ENCODE results near the gene CELF6.

CELF6 gene

DNA sequence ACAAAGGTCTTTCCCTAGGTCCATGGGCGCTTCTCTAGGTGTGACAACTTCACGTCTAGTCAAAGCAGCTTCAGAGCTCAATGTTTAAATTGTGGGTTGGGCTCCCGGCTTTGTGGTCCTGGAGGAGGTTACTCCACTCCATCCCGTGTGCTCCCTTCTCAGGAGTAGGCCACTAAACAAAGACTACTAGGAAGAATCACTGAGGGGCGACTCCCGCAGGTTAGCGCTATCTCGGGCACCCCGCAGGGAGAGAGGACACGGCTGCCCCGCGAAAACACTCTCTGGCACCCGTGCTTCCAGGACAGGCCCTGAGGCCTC lies 48.1 kb downstream of the CELF6 start:
- no peak for DNase-seq (ENCODE audit: low read depth in 2 of 2)

DNA sequence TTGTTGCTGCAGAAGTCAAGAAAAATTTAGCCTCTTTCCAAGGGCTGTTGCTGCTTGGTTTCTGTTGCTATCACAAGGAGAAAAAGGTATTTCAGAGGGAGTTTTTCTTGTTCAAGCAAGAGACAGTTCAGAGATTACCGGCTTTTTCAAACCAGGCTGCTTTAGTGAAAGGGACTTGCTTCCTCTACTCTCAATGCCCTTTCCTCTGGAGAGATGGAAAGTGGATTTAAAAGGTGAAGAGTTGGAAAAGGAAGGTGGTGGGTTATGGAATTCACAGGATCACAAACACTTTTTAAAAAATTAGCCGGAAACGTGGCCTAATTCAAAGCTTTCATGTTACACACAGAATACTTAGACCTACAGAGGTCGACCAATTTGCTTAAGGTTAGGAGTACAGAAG lies 48.7 kb downstream of the CELF6 start:
- no peak for DNase-seq (ENCODE audit: low read depth in 2 of 2)

DNA sequence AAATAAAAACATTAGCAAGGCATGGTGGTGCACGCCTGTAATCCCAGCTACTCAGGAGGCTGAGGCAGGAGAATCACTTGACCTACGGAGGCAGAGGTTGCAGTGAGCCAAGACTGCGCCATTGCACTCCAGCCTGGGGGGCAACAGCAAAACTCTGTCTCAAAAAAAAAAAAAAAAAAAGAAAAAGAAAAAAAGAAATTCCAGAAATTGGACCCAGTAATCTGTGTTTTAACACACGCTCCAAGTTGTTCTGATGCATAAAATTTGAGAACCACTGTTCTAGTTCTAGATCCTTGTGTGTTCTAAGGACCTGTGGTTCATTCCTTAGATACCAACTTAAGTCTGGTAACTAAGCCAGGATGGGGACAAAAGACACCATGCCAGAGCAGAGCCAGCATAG lies 50.2 kb downstream of the CELF6 start:
- DNase-seq (ENCODE audit: low read depth in 2 of 2), result no peak

DNA sequence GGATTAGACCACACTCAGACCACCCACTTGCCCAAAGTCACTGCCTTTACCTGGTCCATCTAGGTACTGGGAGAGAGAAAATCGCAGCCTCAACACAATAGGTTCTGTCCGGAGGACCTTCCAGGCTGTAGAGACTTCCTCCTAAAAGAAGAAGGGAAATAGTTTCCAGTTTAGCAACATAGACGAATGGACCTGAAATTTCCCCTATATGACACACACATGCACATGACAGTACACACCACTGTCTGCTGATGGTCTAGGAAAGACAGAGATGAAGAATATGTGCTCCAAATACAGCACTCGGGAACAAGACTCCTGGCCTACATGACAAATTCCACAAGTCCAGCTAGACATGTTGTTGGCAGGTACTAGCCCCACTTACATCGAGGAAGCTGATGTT lies 54.9 kb downstream of the CELF6 start:
- DNase-seq (ENCODE audit: low read depth in 2 of 2), result no peak

DNA sequence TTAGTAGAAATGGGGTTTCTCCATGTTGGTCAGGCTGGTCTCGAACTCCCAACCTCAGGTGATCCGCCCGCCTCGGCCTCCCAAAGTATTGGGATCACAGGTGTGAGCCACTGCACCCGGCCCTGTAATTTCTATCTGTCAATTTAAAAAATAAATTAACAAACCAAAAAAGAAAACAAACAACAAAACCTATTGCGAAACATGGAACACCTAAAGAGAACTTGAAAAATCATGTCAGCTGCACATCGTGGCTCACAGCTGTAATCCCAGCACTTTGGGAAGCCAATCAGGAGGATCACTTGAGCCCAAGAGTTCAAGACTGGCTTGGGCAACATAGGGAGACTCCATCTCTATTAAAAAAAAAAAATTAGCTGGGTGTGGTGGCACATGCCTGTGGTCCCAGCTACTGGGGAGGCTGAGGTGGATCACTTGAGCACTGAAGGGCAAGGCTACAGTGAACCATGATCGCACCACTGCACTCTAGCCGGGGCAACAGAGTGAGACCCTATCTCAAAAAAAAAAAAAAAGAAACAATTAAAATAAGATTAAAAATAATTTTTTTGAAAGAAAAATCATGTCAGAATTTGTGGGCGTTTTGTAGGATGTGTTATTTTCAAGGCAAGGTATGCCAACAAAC lies 67.2 kb downstream of the CELF6 start:
- DNase-seq (ENCODE audit: low read depth in 2 of 2), result no peak

GRCh38 chr15:72249142-72249810 lies 70.7 kb downstream of the CELF6 start:
- DNase-seq (ENCODE audit: low read depth in 2 of 2), result no peak

DNA sequence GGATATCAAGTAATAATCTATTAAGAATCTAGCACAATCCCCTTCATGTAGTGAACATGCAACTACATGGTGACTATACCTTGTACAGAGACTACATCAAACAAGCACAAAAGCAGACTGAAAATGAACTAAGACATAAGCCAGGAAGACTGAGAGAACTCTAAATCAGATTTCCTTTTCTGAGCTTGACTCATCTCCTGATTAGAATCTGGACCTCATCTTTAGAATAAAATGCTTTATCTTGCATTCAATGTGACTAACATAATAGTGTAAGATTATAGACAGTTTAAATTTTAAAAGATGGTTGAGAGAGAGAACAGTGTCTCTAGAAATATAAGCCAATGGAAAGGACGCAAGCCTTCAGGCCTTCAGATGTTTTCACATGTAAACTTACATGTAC lies 71.4 kb downstream of the CELF6 start:
- DNase-seq (ENCODE audit: low read depth in 2 of 2), result no peak

- DNase-seq (ENCODE audit: low read depth in 2 of 2), result no peak
Observed at GRCh38 chr15:72242775-72243370, 77.1 kb downstream of the CELF6 start.

- no peak for DNase-seq (ENCODE audit: low read depth in 2 of 2)
Observed at GRCh38 chr15:72239652-72240051, 80.3 kb downstream of the CELF6 start.

GRCh38 chr15:72238586-72238985 lies 81.4 kb downstream of the CELF6 start:
- DNase-seq (ENCODE audit: low read depth in 2 of 2), result no peak

GRCh38 chr15:72237853-72238224 lies 82.1 kb downstream of the CELF6 start:
- no peak for DNase-seq (ENCODE audit: low read depth in 2 of 2)

DNA sequence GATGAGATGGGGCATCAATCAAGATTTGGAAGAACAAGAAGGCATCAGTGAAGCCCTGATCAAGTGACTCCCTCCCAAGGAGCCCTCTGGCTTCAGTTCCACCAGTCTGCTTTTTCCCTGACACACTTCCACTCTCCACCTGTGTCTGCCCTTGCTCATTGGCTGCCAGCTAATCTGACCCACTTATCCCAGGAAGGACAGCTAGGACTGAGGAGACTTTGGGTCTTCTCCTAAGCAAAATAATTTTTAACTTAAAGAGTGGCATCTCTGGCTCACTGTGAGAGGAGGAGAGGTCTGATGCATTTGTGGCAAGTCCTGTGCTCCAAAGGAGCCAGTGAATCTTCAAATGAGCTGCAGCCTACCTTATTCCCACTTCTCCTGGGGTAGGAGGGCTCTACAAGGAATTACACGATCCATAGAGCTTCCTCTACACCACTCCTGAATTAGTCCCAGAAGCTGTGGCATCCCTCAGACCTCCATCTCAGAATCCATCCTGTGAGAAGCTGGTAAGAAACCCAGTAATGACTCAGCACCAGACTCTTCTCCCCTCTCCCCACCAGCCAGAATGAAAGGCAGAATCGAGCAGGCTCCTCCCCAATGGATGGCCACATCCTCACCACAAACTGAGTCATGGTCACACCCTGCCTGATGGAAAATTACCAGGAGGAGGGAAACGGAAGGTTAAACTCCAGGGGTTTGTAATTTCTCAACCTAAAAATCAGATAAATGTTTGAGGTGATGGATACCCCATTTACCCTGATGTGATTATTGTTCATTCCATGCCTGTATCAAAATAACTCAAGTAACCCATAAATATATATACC lies 82.7 kb downstream of the CELF6 start:
- DNase-seq (ENCODE audit: low read depth in 2 of 2), result peak; percentile 96 to 97

DNA sequence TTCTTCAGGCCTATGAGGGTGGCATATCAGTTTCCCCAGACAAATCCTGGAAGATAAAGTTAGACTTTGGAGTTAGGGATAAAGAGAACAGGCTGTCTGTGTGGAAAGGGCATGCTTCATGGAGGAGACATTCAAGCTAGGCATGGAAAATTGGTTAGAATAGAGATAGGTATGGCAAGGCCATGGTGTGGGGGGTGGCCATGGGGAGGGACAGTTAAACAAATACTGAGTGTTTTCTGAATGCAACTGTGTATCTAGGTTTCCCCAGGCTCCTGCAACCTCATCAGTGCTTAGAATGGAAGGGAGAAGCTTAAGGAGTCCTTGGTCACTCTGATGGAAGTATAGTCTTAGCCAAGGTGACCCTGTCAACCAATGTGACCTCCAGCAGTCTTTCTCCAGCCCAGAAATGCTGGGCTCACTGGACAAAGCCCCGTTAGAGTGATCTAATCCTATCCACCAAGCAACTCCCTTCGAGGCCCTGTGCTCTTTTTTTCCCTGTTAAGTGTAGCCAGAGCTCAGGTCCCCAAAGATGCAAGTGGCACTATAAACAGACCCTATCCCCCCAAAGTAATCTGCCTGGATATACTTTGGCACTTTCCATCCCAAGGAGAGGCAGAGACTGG lies 83.5 kb downstream of the CELF6 start:
- no peak for DNase-seq (ENCODE audit: low read depth in 2 of 2)

GRCh38 chr15:72235298-72235697 lies 84.7 kb downstream of the CELF6 start:
- DNase-seq (ENCODE audit: low read depth in 2 of 2), result no peak
